ENCODE results near the gene SYT4.

The SYT4 gene

GRCh38 chr18:43220691-43221090 lies 56.6 kb downstream of the SYT4 start:
- DNase-seq (ENCODE audit: low spot score) (no peak), FAIRE-seq (no peak)
